K562 (cell line): ENCODE measurements around the gene DNASE1L2. TPM values are rescaled to one million over a fixed set of nuclear protein-coding genes. Genes with fewer than 3 reads are reported as not detected.

Experiments
- ATAC-seq: fragments of 200-7000 bp; cut with Tn5 transposase; 3 replicates; pipeline ENCODE4 v1.9.1; 2020; ENCODE audit warnings: moderate library complexity
- BruUV-seq: library from RNA; stranded (reverse); fragments of 400-500 nt; replicated peaks from 2 replicates; lab custom pipeline; 2021; lab: Mats Ljungman, UMichigan
- CTCF ChIA-PET: fragments of 300-600 bp; formaldehyde crosslinking; extraction: SDS; loops from one replicate; lab custom pipeline; 2021; ENCODE audit warnings: low intra/inter-chr PET ratio; lab: Yijun Ruan, JAX
- POLR2A ChIA-PET: fragments of 300-600, 350-650 bp; sonication (Branson Sonifier 250); formaldehyde crosslinking; extraction: SDS; loops from one replicate; lab custom pipeline; 2021; ENCODE audit warnings: antibody characterized with exemption, inconsistent platforms; lab: Yijun Ruan, JAX
- DNase-seq, 4 experiments: peaks; one replicate each; pipeline versions ENCODE4 v3.0.0 to v3.0.0-alpha.2; 2011 to 2018; ENCODE audit warnings: low spot score in 3 of 4, mixed read lengths in 3 of 4; ENCODE audit errors: extremely low read depth in 1 of 4
- FAIRE-seq: peaks from 2 replicates; lab custom pipeline; 2011; peaks lifted over from hg19 to GRCh38; lab: Jason Lieb, UNC
- H2AFZ ChIP-seq: 2 replicates; pipeline ENCODE4 v1.6.0; 2011; ENCODE audit warnings: low read depth, low read length, control low read depth, inconsistent platforms
- H3K27ac ChIP-seq: fragments of 200-600 bp; 3 replicates; pipeline ENCODE4 v1.8.0; 2011; ENCODE audit warnings: low read depth, mild to moderate bottlenecking, control low read depth, inconsistent platforms, low read length, moderate library complexity, mixed read lengths; ENCODE audit errors: extremely low read depth
- H3K27me3 ChIP-seq, 2 experiments: fragments of 300-600 bp in 1 of 2; 2 replicates in 1 of 2; 3 replicates in 1 of 2; pipeline versions ENCODE4 v1.6.0 to v1.8.0; 2011; ENCODE audit warnings: inconsistent platforms in 2 of 2, low read length in 2 of 2, mild to moderate bottlenecking in 1 of 2, mixed read lengths in 1 of 2, moderate library complexity in 1 of 2; ENCODE audit not compliant: control insufficient read depth in 2 of 2, insufficient read depth in 2 of 2
- H3K36me3 ChIP-seq: fragments of 300-600 bp; 3 replicates; pipeline ENCODE4 v1.8.0; 2011; ENCODE audit warnings: mild to moderate bottlenecking, low read length, inconsistent platforms; ENCODE audit not compliant: control insufficient read depth, insufficient read depth
- H3K4me1 ChIP-seq, 2 experiments: fragments of 200-600 bp in 1 of 2; replicated peaks in 1 of 2; 2 replicates in 1 of 2; 3 replicates in 1 of 2; pipeline versions ENCODE4 v1.5.1 to v1.8.0; 2011; ENCODE audit warnings: inconsistent platforms in 2 of 2, low read length in 2 of 2, mild to moderate bottlenecking in 1 of 2, mixed read lengths in 1 of 2, moderate library complexity in 1 of 2; ENCODE audit not compliant: control insufficient read depth in 2 of 2, insufficient read depth in 2 of 2
- H3K4me2 ChIP-seq: 2 replicates; pipeline ENCODE4 v1.6.1; 2011; ENCODE audit warnings: low read length, control low read depth, inconsistent platforms, mixed read lengths; ENCODE audit not compliant: insufficient read depth
- H3K4me3 ChIP-seq: fragments of 200-600 bp; sonication (generic), shearing (Covaris generic); 2 replicates; pipeline ENCODE4 v1.5.1; 2016; ENCODE audit warnings: control low read depth, inconsistent platforms
- H3K79me2 ChIP-seq: fragments of 200-600 bp; 3 replicates; pipeline ENCODE4 v1.8.0; 2011; ENCODE audit warnings: low read length, inconsistent platforms; ENCODE audit not compliant: control insufficient read depth, insufficient read depth
- H3K9ac ChIP-seq, 2 experiments: 2 replicates each; pipeline versions ENCODE4 v1.6.0 to v1.6.1; 2011; ENCODE audit warnings: low read depth in 2 of 2, low read length in 2 of 2, control low read depth in 1 of 2, inconsistent platforms in 1 of 2, mild to moderate bottlenecking in 1 of 2, mixed read lengths in 1 of 2; ENCODE audit not compliant: insufficient read depth in 1 of 2
- H3K9me1 ChIP-seq: one replicate; pipeline ENCODE4 v1.6.0; 2011; ENCODE audit warnings: inconsistent platforms, mild to moderate bottlenecking, low read length, moderate library complexity; ENCODE audit not compliant: control insufficient read depth, insufficient read depth
- H3K9me3 ChIP-seq: replicated peaks from 2 replicates; pipeline ENCODE4 v1.5.1; 2011; ENCODE audit warnings: low read depth, low read length, inconsistent platforms; ENCODE audit not compliant: control insufficient read depth, insufficient read depth
- H4K20me1 ChIP-seq: replicated peaks from 2 replicates; pipeline ENCODE4 v1.6.1; 2011; ENCODE audit warnings: low read length, inconsistent platforms, mixed read lengths; ENCODE audit not compliant: control insufficient read depth, insufficient read depth
- BCOR ChIP-seq: fragments of 450-650 bp; IDR thresholded peaks from 2 replicates; pipeline ENCODE4 v1.6.1; 2016
- GABPB1 ChIP-seq: sonication (generic); formaldehyde crosslinking; IDR thresholded peaks from 2 replicates; pipeline ENCODE4 v1.8.0; 2022; ENCODE audit warnings: mild to moderate bottlenecking, missing genetic modification reagents
- KDM1A ChIP-seq, 2 experiments: fragments of 450-650 bp; IDR thresholded peaks; 2 replicates each; pipeline ENCODE4 v1.6.1; 2016; ENCODE audit warnings: mild to moderate bottlenecking in 2 of 2
- MTA1 ChIP-seq: fragments of 450-650 bp; IDR thresholded peaks from 2 replicates; pipeline ENCODE4 v1.6.1; 2017; ENCODE audit warnings: borderline replicate concordance
- MYNN ChIP-seq, 2 experiments: sonication (generic); formaldehyde crosslinking in 1 of 2; IDR thresholded peaks; 2 replicates each; pipeline versions ENCODE4 v1.5.0 to v1.6.1; 2016 to 2020; ENCODE audit warnings: antibody characterized with exemption in 1 of 2, missing genetic modification reagents in 1 of 2
- PML ChIP-seq: IDR thresholded peaks from 2 replicates; pipeline ENCODE4 v1.6.1; 2012; ENCODE audit warnings: low read length, inconsistent platforms
- PTBP1 ChIP-seq: fragments of 200-400 bp; formaldehyde crosslinking; IDR thresholded peaks from 2 replicates; pipeline ENCODE4 v1.6.1; 2017; ENCODE audit warnings: low read depth, low read length
- ZMIZ1 ChIP-seq, 2 experiments: fragments of 150-350 bp in 1 of 2; IDR thresholded peaks; 2 replicates each; pipeline ENCODE4 v1.6.1; 2012 to 2016; ENCODE audit warnings: low read depth in 2 of 2, low read length in 2 of 2, mild to moderate bottlenecking in 1 of 2, moderate library complexity in 1 of 2
- WGBS: fragments of 100-300 bp; shearing (Covaris generic); methylation state at CpG from one replicate; pipeline ENCODE4 v1.1.6; 2016; ENCODE audit warnings: low coverage, mixed read lengths; ENCODE audit not compliant: insufficient coverage; ENCODE audit errors: missing lambda C conversion rate; 5-methylcytosine and 5-hydroxymethylcytosine counted together
- in situ Hi-C: fragments of 300-500 bp; cut with MboI; formaldehyde crosslinking; loops from 4 replicates; pipeline ENCODE4 v1.15.0; 2018; ENCODE audit warnings: inconsistent platforms, mixed read lengths
- intact Hi-C: fragments of 100-400 bp; cut with micrococcal nuclease; formaldehyde crosslinking; loops from 2 replicates; pipeline ENCODE4 v1.14.2; 2022
- polyA plus RNA-seq, 8 experiments: library from polyadenylated mRNA; depleted of rRNA in 4 of 8; stranded (reverse) in 5 of 8; unstranded in 3 of 8; fragments of >200 nt; fragmentation: Nextera tagmentation in 2 of 8; fragmentation: Illumina TruSeq in 1 of 8; extraction: Ambion mirVana in 2 of 8; extraction: Trizol in 1 of 8; gene quantifications; 2 replicates each; pipeline versions ENCODE4 v1.2.1 to v1.2.3, GENCODE V29; 2011 to 2014; ENCODE audit warnings: inconsistent platforms in 1 of 8, missing spikeins in 1 of 8
- total RNA-seq, 7 experiments: library from RNA; depleted of rRNA in 6 of 7; stranded (reverse); fragments of >200 nt in 6 of 7; fragmentation: Illumina TruSeq in 2 of 7; extraction: Trizol in 2 of 7; gene quantifications; 2 replicates each; pipeline versions ENCODE4 v1.2.1 to v1.2.3, GENCODE V29; 2011 to 2021; ENCODE audit warnings: low replicate concordance in 1 of 7

Gene DNASE1L2
- total and polyA plus RNA-seq, 9 of the 15 experiments (the other 6 are each of a cell fraction or from before 2014, with no cell fraction given) = 0.08 to 2.7 (median 1.7) TPM; not detected in 1

GRCh38 chr16:2199095-2199494 lies 37.1 kb upstream of the DNASE1L2 start:
- WGBS = 28% methylated on average over 4 of the region's 5 CpGs

More at GRCh38 chr16:2199095-2199494, 37.1 kb upstream of the DNASE1L2 start:
- BruUV-seq = no TSS peak
- intact Hi-C loops = loop anchor here (5.0 kb wide), 2 partner anchors 53 to 298 kb away; partner anchors contain the start of gene ECI1
- Histone ChIP-seq H3K4me2 (no peak overlapping the region), H3K4me3 (no peak overlapping the region), H3K79me2 (no peaks in the 10 kb centered on the region), H3K9ac (peak overlapping the region in 1 of 2 experiments; percentile 55; a peak in 1 of 4 replicates), H3K9me1 (no peaks in the 10 kb centered on the region), H3K36me3 (no peaks in the 10 kb centered on the region), H3K9me3 (no peaks in the 10 kb centered on the region), H2AFZ (no peak overlapping the region), H3K27me3 (peaks cover 0 to 5% of the 10 kb centered on the region in 2 experiments; a peak in 2 of 5 replicates), H4K20me1 (0 out of 2 replicates have a peak, but pooled peaks cover 3% of the 10 kb centered on the region), H3K27ac (no peak overlapping the region), H3K4me1 (peaks cover 3 to 50% of the 10 kb centered on the region in 2 experiments; a peak in 4 of 5 replicates)
- POLR2A ChIA-PET = interaction anchor here (0.5 to 1.2 kb wide), 6 partner anchors 9 to 802 kb away, joined by 3 to 6 read pairs (median 4); partner anchors contain the start of genes ECI1 and TRAF7
- FAIRE-seq = no peak
- no peak for DNase-seq
- in situ Hi-C loops = no loop called here
- TF ChIP-seq MTA1 = no peak
- peak; percentile 82 for TF ChIP-seq BCOR
- TF ChIP-seq MYNN (IDR thresholded peaks at IDR 0.05) = no peak
- TF ChIP-seq MYNN (CRISPR knock-in tag; IDR thresholded peaks at IDR 0.05) = no peak
- TF ChIP-seq PML = no peak
- TF ChIP-seq KDM1A (IDR thresholded peaks at IDR 0.05) = peak in 1 of 2 experiments; percentile 62; a peak in 2 of 4 replicates
- no peak for TF ChIP-seq ZMIZ1 (IDR thresholded peaks at IDR 0.05; ENCODE audit: low read depth in 2 of 2, low read length in 2 of 2)
- no peak for TF ChIP-seq PTBP1
- TF ChIP-seq GABPB1 (CRISPR knock-in tag) = no peak
- no peak for ATAC-seq
- CTCF ChIA-PET = no interaction called here
